Epithelial cell of prostate (primary cell): ENCODE results near the gene ZNF236.

Experiments used
- DNase-seq: peaks from one replicate; pipeline ENCODE4 v3.0.0-alpha.2; 2011; ENCODE audit warnings: low read depth, low spot score
- H3K27ac ChIP-seq: fragments of 450-650 bp; 2 replicates; pipeline ENCODE4 v1.5.1; 2017; ENCODE audit warnings: mild to moderate bottlenecking

The ZNF236 gene

GRCh38 chr18:76850112-76850511 is 27.8 kb downstream of the ZNF236 start:
- DNase-seq = no peak
- H3K27ac ChIP-seq = no peak overlapping the region

GRCh38 chr18:76855594-76855993 is 33.2 kb downstream of the ZNF236 start:
- H3K27ac ChIP-seq = no peak overlapping the region
- no peak for DNase-seq

GRCh38 chr18:76857476-76857875 is 35.1 kb downstream of the ZNF236 start:
- no peak overlapping the region for H3K27ac ChIP-seq
- no peak for DNase-seq

GRCh38 chr18:76859474-76860339 is 37.4 kb downstream of the ZNF236 start:
- DNase-seq = no peak
- no peak overlapping the region for H3K27ac ChIP-seq

- no peak for DNase-seq
- no peak overlapping the region for H3K27ac ChIP-seq
Observed at GRCh38 chr18:76860411-76860810, 38.1 kb downstream of the ZNF236 start.

- no peak for DNase-seq
Observed at GRCh38 chr18:76866666-76867065, 44.3 kb downstream of the ZNF236 start.

GRCh38 chr18:76873311-76873710 is 51.0 kb downstream of the ZNF236 start:
- H3K27ac ChIP-seq = no peak overlapping the region

More at GRCh38 chr18:76866666-76867065, 44.3 kb downstream of the ZNF236 start:
- no peak overlapping the region for H3K27ac ChIP-seq

GRCh38 chr18:76873713-76874112 is 51.4 kb downstream of the ZNF236 start:
- DNase-seq = no peak
- H3K27ac ChIP-seq = no peak overlapping the region

More at GRCh38 chr18:76873311-76873710, 51.0 kb downstream of the ZNF236 start:
- no peak for DNase-seq

GRCh38 chr18:76874642-76875389 is 52.5 kb downstream of the ZNF236 start:
- H3K27ac ChIP-seq = no peak overlapping the region
- DNase-seq = no peak

GRCh38 chr18:76875390-76876325 is 53.3 kb downstream of the ZNF236 start:
- H3K27ac ChIP-seq = no peak overlapping the region
- no peak for DNase-seq

GRCh38 chr18:76878426-76878825 is 56.1 kb downstream of the ZNF236 start:
- no peak for DNase-seq
- H3K27ac ChIP-seq = no peak overlapping the region

GRCh38 chr18:76880026-76880425 is 57.7 kb downstream of the ZNF236 start:
- H3K27ac ChIP-seq = no peak overlapping the region

GRCh38 chr18:76881744-76882143 is 59.4 kb downstream of the ZNF236 start:
- no peak overlapping the region for H3K27ac ChIP-seq
- no peak for DNase-seq

More at GRCh38 chr18:76880026-76880425, 57.7 kb downstream of the ZNF236 start:
- DNase-seq = no peak

- no peak for DNase-seq
Observed at GRCh38 chr18:76882146-76882545, 59.8 kb downstream of the ZNF236 start.

GRCh38 chr18:76885001-76885400 is 62.6 kb downstream of the ZNF236 start:
- DNase-seq = no peak
- no peak overlapping the region for H3K27ac ChIP-seq

More at GRCh38 chr18:76882146-76882545, 59.8 kb downstream of the ZNF236 start:
- H3K27ac ChIP-seq = no peak overlapping the region

GRCh38 chr18:76886112-76886511 is 63.8 kb downstream of the ZNF236 start:
- DNase-seq = no peak
- H3K27ac ChIP-seq = no peak overlapping the region

GRCh38 chr18:76889091-76889699 is 66.8 kb downstream of the ZNF236 start:
- H3K27ac ChIP-seq = no peak overlapping the region
- no peak for DNase-seq

GRCh38 chr18:76892832-76893231 is 70.5 kb downstream of the ZNF236 start:
- DNase-seq = no peak
- no peak overlapping the region for H3K27ac ChIP-seq

GRCh38 chr18:76894566-76895346 is 72.4 kb downstream of the ZNF236 start:
- DNase-seq = no peak

More at GRCh38 chr18:76894566-76895346, 72.4 kb downstream of the ZNF236 start:
- H3K27ac ChIP-seq = no peak overlapping the region
